KG1 (cell line): ENCODE data around the gene ZBED4.

Experiments used
- DNase-seq: peaks from one replicate; lab custom pipeline; 2025; lab: John Stamatoyannopoulos, UW

Gene ZBED4

DNA sequence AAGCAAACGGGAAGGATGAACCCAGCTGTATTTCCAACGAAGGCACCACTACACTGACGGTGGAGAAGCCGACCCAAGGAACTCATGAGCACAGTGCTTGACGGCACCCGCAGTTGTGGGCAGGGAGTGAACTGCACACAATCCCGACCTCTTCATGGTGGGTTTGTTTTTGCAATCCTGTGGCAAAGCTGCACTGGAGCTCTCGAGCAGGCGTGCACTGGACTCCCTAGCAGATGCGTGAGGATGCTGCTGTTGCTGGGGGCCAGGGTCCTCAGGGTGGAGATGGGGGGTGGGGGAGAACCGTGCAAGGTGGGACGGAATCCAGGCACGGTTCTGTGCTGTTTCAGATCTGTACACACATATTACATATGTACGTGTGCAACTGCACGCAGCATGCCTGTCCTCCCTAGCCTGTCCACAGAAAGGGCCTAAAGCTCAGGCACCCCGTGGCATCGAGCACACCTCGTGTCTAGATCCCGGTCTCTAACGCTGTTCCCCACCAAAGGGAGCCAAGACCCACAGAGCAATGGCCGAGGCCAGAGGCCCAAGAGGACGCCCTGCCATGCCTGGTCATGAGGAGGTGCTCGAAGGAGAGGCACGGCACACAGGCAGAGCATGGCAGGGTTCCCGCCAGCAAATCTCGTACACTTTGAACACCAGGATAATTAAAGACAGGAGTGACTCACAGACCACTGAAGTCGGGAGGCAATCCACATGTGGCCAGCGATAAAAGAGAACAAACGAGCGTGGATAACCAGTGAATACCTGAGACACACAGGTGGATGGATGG is 47.0 kb downstream of the ZBED4 start:
- no peak for DNase-seq

DNA sequence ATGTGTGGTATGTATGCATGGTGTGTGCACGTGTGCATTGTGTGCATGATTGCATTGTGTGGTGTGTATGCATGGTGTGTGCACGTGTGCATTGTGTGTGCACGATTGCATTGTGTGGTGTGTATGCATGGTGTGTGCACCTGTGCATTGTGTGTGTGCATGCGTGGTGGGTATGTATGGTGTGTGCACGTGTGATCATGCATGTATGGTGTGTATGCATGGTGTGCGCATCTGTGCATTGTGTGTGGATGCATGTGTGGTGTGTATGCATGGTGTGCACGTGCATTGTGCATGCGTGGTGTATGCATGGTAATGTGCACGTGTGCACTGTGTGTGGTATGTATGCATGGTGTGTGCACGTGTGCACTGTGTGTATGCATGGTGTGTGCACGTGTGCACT is 47.8 kb downstream of the ZBED4 start:
- DNase-seq: no peak

DNA sequence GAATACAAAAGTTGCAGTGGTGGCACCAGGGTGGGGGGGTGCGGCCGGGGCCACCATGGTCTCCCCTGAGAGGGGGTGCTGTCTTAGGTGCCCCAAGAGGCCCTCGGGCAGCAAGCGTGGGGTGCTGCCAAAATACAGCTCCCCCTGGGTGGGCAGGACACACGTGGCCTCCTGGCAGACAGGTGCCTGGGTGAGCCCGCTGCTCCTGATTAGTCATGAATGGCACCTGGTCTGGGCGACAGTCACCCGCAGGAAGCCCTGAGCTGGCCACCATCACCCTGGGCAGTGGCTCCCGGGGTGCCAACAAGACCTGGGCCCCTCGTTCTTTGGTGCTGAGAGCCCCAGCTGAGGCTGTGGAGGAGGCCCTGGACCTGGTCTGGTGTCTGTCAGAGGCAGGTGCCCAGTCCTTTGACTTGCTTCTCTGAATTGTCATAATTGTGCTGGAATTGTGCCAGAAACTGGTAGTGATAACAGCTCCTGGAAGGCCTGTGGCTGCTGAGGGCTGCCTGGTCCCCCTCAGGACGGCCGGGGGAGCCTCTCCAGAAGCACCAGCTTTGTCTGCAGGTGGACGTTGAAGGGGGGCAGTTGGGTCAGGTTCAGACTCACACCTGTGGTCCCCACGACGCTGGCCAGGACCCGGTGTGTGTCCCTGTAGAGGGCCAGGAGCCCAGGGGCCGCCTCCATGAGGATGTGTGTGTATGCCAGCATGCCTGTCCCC is 49.8 kb downstream of the ZBED4 start:
- no peak for DNase-seq

DNA sequence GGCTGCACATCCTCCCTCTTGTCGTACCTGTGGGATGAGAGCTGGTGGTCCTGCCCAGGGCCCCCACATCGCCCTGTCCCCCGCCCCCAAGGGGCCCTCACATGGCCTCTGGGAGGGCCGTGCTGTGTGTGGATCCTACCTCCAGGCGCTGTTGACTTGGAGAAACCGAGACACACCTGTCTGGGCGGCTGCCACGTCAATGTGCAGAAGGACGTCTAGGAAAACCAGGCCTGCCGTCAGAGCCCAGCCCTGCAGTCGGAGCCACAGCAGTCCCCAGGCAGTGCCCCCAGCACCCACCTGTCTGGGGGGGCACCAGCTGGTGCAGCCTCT is 50.4 kb downstream of the ZBED4 start:
- DNase-seq: no peak

DNA sequence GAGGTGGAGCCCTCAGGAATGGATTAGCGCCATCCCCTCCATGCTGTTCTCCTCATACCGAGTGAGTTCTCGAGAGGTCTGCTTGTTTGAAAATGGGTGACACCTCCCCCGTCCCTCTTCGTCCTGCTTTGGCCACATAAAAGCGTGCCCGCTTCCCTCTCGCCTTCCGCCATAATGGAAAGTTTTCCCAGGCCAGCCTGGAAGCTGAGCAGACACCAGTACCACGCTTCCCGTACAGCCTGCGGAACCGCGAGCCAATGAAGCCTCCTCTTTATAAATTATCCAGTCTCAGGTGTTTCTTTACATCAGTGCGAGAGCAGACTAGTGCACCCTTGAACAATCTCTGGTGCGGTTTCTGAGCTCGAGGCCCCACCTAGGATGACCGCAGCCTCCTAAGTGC is 51.8 kb downstream of the ZBED4 start:
- DNase-seq: no peak

DNA sequence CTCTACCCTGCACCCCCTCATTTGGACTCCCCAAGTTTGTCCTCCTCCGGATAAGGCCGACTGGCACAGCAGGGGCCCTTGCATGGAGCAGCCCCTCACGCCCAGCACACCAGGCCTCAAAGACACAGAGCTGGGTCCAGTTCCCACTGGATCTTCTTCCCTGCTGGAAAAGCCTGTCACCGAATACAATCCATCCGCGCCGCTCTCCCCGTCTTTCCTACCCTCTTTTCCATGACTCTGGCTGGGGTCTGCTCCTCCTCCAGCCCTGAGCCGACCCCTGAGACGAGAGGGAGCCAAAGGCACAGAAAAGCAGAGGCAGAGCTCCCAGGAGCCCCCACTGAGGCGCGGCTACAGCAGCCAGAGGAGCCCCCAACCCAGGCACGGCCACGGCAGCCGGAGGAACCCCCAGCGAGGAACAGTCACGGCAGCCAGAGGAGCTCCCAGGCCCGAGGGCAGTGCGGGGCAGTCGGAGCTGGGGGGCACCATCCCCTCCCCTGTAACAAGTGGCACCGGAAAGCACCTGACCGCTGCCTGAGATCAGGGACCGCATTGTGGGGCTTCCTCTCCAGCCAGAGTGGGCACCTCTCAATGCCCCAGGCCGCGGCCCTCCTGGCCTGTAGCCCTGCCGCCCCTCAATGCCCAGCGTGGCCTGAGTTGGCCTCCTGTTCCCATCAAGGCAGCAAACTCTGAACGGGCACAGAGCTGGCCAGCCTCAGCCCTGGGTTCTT is 52.6 kb downstream of the ZBED4 start:
- DNase-seq: no peak

DNA sequence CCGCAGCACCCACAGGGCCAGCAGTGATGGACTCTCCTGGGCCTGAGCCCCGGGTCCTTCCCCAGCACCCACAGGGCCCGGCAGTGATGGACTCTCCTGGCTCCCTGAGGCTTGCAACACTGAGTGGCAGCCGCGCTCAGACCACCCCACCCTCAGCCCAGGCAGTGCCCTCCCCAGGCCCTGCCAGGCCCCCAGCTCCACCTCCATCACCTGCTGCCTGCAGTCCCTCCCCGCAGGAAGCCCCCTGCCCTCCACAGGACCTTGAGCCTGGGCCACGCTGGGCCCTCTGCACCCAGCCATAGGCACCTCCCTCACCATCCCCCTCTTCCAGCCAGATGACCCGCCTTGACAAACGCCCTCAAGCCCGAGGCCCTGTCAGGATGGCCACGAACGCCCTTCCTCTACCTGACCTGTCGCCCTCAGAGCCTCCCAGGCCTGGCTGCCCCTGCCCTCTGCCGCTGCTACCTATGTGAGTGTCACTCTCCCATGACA is 53.2 kb downstream of the ZBED4 start:
- no peak for DNase-seq

DNA sequence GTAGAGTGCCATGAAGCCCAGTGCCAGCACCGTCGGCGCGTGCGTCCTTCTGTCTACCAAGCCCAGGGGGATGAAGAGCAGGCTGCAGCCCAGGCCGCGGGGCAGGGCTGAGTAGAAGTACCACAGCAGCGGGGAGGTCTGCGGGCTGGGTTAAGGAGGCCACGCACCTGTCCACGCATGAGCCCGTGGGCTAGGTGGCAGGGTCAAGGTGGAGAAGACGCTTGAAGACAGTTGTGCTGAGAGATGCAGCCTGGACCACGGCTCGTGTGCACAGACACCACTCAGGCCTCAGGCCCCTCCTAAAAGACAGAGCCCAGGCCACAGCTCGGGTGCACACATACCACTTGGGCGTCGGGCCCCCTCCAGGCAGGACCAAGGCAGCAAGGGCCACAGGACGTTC is 54.2 kb downstream of the ZBED4 start:
- no peak for DNase-seq

DNA sequence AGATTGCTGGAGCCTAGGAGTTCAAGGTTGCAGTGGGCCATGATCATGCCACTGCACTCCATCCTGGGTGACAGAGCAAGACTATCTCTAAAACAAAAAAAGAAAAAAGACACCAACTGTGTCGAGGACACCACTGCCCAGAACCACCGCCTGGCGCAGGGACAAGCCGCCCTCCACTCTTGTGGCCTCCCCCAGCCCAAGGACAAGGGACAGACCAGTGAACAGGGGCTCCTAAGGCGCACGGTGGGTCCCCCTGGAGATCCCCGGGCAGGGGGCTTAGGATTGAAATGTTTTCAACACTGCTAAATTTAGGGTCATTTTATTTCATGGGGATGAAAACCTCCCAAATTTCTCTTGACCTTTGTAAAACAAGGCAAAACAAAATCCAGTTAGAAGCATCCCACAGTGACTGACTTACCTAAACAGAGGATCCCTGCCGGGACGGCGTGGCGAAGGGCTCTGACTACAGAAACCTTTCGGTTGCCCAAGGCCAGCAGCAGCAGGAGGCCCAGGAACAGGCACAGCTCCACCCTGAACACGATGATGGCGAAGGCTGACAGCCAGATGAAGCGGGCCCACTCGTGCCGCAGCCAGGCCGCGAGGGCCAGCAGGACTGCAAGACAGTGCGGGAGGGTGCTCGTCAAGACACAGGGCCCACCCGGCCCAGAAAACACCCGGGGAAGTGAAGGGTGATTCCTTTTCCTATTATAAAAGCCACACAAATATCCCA is 56.0 kb downstream of the ZBED4 start:
- no peak for DNase-seq

DNA sequence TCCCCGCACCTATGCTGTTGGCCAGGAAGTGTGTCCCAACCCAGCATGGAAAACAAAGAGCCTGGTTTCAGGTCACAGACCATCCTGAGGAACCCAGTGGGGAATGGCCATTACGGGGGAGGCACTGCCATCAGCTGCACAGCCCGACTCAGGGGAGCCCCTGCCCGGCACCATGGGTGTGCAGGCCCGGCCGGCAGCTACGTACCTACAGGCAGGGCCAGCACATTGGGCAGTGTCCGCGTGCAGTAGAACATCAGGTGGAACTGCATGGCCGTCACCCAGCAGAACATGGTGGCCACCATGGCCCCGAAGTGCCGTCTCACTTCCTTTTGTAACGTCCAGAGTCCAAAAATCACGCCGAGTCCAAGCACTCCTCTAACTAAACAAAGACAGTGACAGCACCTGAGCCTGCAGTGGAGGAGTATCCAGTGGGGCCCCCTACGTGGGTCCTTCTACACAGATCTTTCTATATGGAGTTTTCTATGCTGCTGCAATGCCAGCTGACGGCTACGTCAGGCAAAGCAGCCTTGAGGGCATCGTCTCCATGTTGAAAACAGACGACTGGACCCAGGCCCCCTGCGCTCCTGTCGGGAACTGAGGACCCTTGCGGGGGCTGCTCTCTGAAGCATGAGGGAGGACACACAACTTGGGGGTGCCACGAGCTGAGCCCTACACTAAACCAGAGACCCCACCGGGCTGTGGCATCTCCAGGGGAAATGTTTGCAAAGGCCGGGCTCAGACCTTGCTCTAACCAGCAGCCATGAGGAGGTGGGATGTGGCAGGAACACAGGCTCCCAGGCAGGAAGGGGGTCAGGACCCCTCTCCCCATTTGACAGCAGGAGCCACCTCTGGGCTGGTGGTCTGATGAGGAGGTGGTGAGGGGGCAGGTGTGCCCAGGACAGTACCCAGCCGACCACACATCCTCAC is 56.8 kb downstream of the ZBED4 start:
- no peak for DNase-seq

DNA sequence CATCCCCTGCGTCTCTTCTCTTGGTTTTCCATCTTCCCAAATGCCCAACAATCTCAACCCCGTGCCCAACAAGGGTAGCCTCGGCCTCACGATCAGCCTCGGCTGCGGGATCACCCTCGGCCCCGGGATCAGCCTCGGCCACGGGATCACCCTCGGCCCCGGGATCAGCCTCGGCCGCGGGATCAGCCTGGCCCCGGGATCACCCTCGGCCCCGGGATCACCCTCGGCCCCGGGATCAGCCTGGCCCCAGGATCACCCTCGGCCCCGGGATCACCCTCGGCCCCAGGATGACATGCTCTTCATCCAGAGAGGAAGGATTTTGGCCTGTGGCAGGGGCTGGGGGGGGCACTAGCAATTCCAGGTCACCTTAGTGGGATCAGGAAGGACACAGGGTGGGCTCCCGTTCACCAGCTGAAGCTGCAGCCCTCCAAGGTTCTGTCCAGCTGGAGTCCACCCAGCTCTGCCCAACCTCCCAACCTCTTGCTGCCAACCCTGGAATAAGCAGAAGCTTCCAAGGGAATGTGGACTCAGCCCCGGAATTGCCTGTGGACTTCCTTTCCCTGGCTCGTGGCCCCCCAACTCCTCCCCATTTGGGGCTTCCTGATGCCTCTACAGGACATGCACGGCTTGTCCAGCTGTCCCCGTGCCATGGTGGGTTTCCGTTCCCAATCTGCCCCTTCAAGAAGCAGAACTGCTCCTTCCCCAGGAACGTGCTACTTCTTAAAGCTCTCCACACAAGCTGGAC is 58.4 kb downstream of the ZBED4 start:
- DNase-seq: no peak

DNA sequence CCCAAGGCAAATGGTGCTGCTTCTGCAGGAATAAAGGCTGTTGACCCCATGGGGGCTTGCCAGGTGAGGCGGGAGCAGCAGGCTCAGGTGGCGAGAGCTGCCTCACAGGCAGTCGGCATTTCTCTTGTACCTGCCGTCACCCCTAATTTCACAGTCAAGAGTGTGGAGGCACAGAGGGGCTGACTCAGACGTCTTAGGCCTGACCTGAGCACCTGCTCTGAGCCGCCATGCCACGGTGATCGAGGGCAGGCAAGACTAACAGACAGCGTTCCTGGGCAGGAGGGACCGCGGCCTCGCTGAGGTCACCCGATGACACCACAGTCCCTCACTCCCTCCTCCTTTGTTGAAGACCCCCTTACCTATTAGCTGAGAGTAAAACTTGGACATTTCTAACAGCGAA is 59.4 kb downstream of the ZBED4 start:
- no peak for DNase-seq

DNA sequence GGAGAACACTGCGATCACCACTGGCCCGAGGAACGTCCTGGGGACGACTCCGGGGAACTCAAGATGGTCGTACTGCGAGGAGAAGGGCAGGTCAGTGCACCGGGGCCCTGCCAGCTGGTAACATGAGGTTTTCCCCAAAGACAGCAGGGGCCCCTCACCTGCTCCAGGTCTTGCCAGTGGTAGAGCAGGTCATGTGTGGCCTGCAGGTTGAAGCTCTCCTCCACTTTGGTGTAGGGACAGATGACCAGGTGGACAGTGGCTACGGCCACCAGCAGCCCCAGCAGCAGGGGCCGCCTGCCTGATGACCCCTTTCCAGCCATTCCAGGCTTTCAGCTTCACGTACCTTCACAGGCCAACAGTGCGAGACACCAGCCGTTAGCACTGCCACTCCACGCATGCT is 59.8 kb downstream of the ZBED4 start:
- DNase-seq: no peak

DNA sequence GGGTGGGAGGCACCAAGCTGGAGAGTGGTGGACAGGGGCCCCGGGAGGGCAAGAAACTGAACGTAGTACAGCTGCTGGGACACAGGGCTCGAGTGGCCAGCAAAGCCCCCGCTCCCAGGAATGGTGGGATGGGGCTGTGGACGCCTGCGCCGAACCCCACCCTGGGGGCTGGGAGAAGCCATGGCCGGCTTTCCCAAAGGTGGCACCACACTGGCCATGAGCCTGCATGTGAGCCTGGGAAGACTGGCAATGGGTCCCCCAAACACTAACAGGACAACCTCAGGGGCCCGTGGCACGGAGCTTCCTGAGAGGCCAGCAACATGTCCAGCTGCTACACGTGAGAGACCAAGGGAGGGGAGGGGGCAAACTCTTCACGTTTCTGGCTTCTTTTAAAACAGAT is 60.6 kb downstream of the ZBED4 start:
- DNase-seq: no peak

DNA sequence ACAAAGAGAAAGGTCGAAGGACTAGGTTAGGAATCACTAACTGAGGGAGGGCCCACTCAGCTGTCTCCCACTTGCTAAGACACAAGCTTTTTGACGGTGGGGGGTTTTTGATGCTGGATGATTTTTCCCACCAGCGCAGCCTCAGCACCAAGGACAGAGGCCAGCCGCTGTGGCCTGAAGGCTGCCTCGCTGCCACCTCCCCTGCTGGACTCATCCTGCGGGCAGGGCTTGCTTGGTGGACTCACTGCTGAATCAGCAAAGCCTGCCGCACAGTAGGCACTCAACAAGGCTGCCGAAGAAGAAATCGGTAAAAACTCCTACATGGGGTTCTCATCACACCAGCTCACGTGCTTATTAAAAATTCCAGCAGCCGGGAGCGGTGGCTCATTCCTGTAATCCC is 62.0 kb downstream of the ZBED4 start:
- DNase-seq: no peak

DNA sequence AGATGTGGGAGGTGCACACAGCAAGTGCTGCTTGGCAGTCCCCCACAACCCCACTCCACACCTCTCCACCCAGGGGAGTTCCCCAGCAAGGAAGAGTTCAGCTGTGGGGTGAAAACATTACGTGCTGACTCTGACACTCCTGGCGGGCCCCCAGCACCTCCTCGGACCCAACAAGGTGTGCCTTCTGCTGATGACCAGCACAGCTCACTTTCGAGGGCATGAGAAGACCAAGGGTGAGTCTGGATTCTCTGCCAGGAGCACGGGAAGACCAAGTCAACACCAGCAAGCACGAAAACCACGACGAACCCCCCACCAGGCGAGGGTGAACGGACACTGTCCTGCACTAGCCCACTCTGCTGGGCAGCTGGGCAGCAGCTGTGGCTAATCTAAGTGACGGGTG is 63.2 kb downstream of the ZBED4 start:
- no peak for DNase-seq

DNA sequence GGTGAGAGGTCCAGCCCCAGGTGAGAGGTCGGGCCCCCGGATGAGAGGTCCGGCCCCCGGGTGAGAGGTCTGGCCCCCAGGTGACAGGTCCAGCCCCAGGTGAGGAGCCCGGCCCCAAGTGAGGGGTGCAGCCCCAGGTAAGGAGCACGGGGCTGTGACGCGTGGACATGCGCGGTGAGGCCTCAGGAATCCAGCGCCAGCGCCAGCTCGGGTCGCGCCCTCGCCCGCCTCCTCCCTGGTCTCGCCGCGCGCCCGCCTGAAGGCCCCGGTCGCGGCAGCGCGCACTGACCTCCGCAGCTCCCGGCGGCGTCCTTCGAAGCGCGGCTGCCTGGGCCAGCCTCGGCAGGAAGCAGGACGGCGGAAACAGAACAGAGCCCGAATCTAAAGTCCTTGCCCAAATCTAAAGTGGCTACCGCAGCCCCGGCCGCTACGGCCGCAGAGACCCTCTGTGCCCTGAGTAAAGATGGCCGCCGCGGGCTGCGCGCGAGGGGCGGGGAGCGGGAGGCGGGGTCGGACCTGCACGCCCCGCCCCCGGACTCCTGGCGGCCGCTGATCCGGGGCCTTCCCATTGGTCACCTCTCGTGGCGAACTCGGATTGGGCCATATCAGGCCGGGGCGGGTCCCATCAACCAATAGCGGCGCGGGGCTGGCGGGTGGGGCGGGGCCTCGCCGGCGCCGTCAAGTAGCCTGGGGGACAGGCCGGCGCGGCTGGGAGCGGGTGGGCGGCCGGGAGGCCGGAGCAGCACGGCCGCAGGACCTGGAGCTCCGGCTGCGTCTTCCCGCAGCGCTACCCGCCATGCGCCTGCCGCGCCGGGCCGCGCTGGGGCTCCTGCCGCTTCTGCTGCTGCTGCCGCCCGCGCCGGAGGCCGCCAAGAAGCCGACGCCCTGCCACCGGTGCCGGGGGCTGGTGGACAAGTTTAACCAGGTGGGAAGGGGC is 64.6 kb downstream of the ZBED4 start, which contains the start of the genes ALG12 and CRELD2:
TSS of gene ALG12 (minus strand) at position 465 of the 937 bp plus-strand sequence. CDS start 4,673 bp downstream, outside the sequence.
TSS of gene CRELD2 (plus strand) at position 661 of the 937 bp plus-strand sequence. CDS start at position 797, 136 bp downstream.
- peak; percentile 92 for DNase-seq

DNA sequence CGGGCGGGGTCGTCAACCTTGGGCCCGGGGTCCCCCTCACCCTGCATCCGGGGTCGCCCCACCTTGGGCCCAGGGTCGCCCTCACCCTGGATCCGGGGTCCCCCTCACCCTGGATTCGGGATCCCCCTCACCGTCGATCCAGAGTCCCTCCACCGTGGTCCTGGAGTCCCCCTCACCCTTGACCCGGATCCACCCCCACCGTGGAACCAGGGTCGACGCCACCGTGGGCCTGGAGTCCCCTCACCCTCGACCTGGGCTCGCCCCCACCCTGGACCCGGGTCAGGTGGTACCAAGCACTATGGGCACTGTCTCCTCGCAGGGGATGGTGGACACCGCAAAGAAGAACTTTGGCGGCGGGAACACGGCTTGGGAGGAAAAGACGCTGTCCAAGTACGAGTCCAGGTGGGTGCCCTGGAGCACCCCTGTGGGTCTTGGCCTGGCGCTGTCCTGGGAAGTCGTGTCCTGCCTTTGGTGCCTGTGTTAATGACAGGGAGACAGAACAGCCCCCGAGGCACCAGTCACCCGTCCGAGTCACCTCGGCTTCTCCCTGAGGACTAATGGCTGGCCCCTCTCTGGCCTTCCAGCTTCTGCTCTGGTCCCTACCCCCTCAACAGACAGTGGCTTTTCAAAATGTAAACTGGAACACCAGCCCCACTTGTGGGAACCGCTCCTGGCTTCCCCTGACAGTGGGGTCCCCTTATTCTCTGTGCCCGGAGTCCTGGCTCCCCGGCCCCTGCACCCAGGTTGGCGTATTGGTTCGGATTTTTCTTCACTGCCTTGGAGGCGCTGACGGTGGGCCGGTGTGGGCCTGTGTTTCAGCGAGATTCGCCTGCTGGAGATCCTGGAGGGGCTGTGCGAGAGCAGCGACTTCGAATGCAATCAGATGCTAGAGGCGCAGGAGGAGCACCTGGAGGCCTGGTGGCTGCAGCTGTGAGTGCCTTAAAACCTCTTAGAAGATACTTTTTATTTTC is 65.6 kb downstream of the ZBED4 start:
- no peak for DNase-seq
